ENCODE results near the gene MGAT4C. TPM values are rescaled to one million over a fixed set of nuclear protein-coding genes. Genes with fewer than 3 reads are reported as not detected.
"Not testable (repeated sequence)": the region's sequence is repeated elsewhere in the genome, so short reads cannot be mapped to it uniquely, and the experiment has no call there.

MGAT4C gene
- total RNA-seq, 1 experiment from 2014 or later, result not detected

- Histone ChIP-seq H3K9me2 (replicated peaks; ENCODE audit: insufficient read depth, low read length) (no peaks in the 10 kb centered on the region; the same call in 1 of the 2 replicates), H3K27ac (ENCODE audit: low read length) (no peak overlapping the region), H3K4me1 (ENCODE audit: low read length) (no peaks in the 10 kb centered on the region), H3K79me2 (ENCODE audit: low read length) (no peaks in the 10 kb centered on the region), H2AFZ (ENCODE audit: low read length) (no peak overlapping the region), H3K9me3 (ENCODE audit: low read length) (peaks cover 3% of the 10 kb centered on the region), H3K9ac (ENCODE audit: low read length) (no peak overlapping the region), H4K20me1 (ENCODE audit: insufficient read depth, low read depth, low read length) (no peaks in the 10 kb centered on the region), H3K4me3 (ENCODE audit: low read length) (no peak overlapping the region), H3K36me3 (ENCODE audit: insufficient read depth, low read length) (no peaks in the 10 kb centered on the region), H3K4me2 (ENCODE audit: low read depth, low read length, poor library complexity, severe bottlenecking) (no peak overlapping the region), H3K27me3 (ENCODE audit: low read length) (no peaks in the 10 kb centered on the region)
- no peak for DNase-seq
Observed at GRCh38 chr12:86143162-86143561, 113.0 kb downstream of the MGAT4C start.

GRCh38 chr12:86139671-86140070 lies 116.5 kb downstream of the MGAT4C start:
- no peak overlapping the region for H3K4me2 ChIP-seq (ENCODE audit: low read depth, low read length, poor library complexity, severe bottlenecking)
- no peak for DNase-seq
- no peaks in the 10 kb centered on the region for H3K79me2 ChIP-seq (ENCODE audit: low read length)
- H3K27ac ChIP-seq (ENCODE audit: low read length), result no peak overlapping the region
- no peak overlapping the region for H3K9ac ChIP-seq (ENCODE audit: low read length)
- no peaks in the 10 kb centered on the region for H3K4me1 ChIP-seq (ENCODE audit: low read length)
- H2AFZ ChIP-seq (ENCODE audit: low read length), result no peak overlapping the region
- no peak overlapping the region for H3K4me3 ChIP-seq (ENCODE audit: low read length)
- H3K9me2 ChIP-seq (replicated peaks; ENCODE audit: insufficient read depth, low read length), result no peaks in the 10 kb centered on the region; the same call in 1 of the 2 replicates
- no peaks in the 10 kb centered on the region for H3K27me3 ChIP-seq (ENCODE audit: low read length)
- peaks cover 3% of the 10 kb centered on the region for H3K9me3 ChIP-seq (ENCODE audit: low read length)
- no peaks in the 10 kb centered on the region for H3K36me3 ChIP-seq (ENCODE audit: insufficient read depth, low read length)
- H4K20me1 ChIP-seq (ENCODE audit: insufficient read depth, low read depth, low read length), result no peaks in the 10 kb centered on the region

- Histone ChIP-seq H3K4me3 (ENCODE audit: low read length) (no peak overlapping the region), H3K4me1 (ENCODE audit: low read length) (no peaks in the 10 kb centered on the region), H3K9me3 (ENCODE audit: low read length) (peaks cover 5% of the 10 kb centered on the region), H3K9me2 (replicated peaks; ENCODE audit: insufficient read depth, low read length) (peaks cover 3% of the 10 kb centered on the region; the same call in 1 of the 2 replicates), H3K4me2 (ENCODE audit: low read depth, low read length, poor library complexity, severe bottlenecking) (no peak overlapping the region), H3K79me2 (ENCODE audit: low read length) (no peaks in the 10 kb centered on the region), H3K36me3 (ENCODE audit: insufficient read depth, low read length) (no peaks in the 10 kb centered on the region), H3K27ac (ENCODE audit: low read length) (no peak overlapping the region), H4K20me1 (ENCODE audit: insufficient read depth, low read depth, low read length) (no peaks in the 10 kb centered on the region), H3K9ac (ENCODE audit: low read length) (no peak overlapping the region), H2AFZ (ENCODE audit: low read length) (no peak overlapping the region), H3K27me3 (ENCODE audit: low read length) (no peaks in the 10 kb centered on the region)
- no peak for DNase-seq
Observed at GRCh38 chr12:86138770-86139169, 117.4 kb downstream of the MGAT4C start.

- H3K4me2 ChIP-seq (ENCODE audit: low read depth, low read length, poor library complexity, severe bottlenecking), result no peak overlapping the region
- H3K9me2 ChIP-seq (replicated peaks; ENCODE audit: insufficient read depth, low read length), result 0 out of 2 replicates have a peak, but pooled peaks cover 3% of the 10 kb centered on the region
- no peaks in the 10 kb centered on the region for H3K4me1 ChIP-seq (ENCODE audit: low read length)
- H4K20me1 ChIP-seq (ENCODE audit: insufficient read depth, low read depth, low read length), result no peaks in the 10 kb centered on the region
- H3K4me3 ChIP-seq (ENCODE audit: low read length), result no peak overlapping the region
- DNase-seq, result no peak
- no peak overlapping the region for H2AFZ ChIP-seq (ENCODE audit: low read length)
- no peaks in the 10 kb centered on the region for H3K79me2 ChIP-seq (ENCODE audit: low read length)
- no peak overlapping the region for H3K9ac ChIP-seq (ENCODE audit: low read length)
- no peaks in the 10 kb centered on the region for H3K36me3 ChIP-seq (ENCODE audit: insufficient read depth, low read length)
- H3K9me3 ChIP-seq (ENCODE audit: low read length), result peaks cover 5% of the 10 kb centered on the region
- H3K27ac ChIP-seq (ENCODE audit: low read length), result no peak overlapping the region
- H3K27me3 ChIP-seq (ENCODE audit: low read length), result no peaks in the 10 kb centered on the region
Observed at GRCh38 chr12:86137936-86138335, 118.3 kb downstream of the MGAT4C start.

- Histone ChIP-seq H3K9ac (ENCODE audit: low read length) (no peak overlapping the region), H3K9me3 (ENCODE audit: low read length) (peaks cover 3% of the 10 kb centered on the region; the same call in 1 of the 2 replicates), H3K9me2 (replicated peaks; ENCODE audit: insufficient read depth, low read length) (0 out of 2 replicates have a peak, but pooled peaks cover 3% of the 10 kb centered on the region), H3K79me2 (ENCODE audit: low read length) (no peaks in the 10 kb centered on the region), H4K20me1 (ENCODE audit: insufficient read depth, low read depth, low read length) (no peaks in the 10 kb centered on the region), H3K4me3 (ENCODE audit: low read length) (no peak overlapping the region), H3K4me2 (ENCODE audit: low read depth, low read length, poor library complexity, severe bottlenecking) (no peak overlapping the region), H2AFZ (ENCODE audit: low read length) (no peak overlapping the region), H3K4me1 (ENCODE audit: low read length) (no peaks in the 10 kb centered on the region), H3K27me3 (ENCODE audit: low read length) (no peaks in the 10 kb centered on the region), H3K36me3 (ENCODE audit: insufficient read depth, low read length) (no peaks in the 10 kb centered on the region), H3K27ac (ENCODE audit: low read length) (no peak overlapping the region)
- DNase-seq, result no peak
Observed at GRCh38 chr12:86134561-86134960, 121.6 kb downstream of the MGAT4C start.

GRCh38 chr12:86126900-86127299 lies 129.3 kb downstream of the MGAT4C start:
- not testable (repeated sequence) for H3K9me3 ChIP-seq (ENCODE audit: low read length); H3K27ac ChIP-seq (ENCODE audit: low read length); H3K36me3 ChIP-seq (ENCODE audit: insufficient read depth, low read length); H4K20me1 ChIP-seq (ENCODE audit: insufficient read depth, low read depth, low read length); H3K4me2 ChIP-seq (ENCODE audit: low read depth, low read length, poor library complexity, severe bottlenecking); H3K4me1 ChIP-seq (ENCODE audit: low read length); H3K9me2 ChIP-seq (replicated peaks; ENCODE audit: insufficient read depth, low read length); H3K4me3 ChIP-seq (ENCODE audit: low read length); DNase-seq; H3K27me3 ChIP-seq (ENCODE audit: low read length); H3K9ac ChIP-seq (ENCODE audit: low read length); H3K79me2 ChIP-seq (ENCODE audit: low read length); H2AFZ ChIP-seq (ENCODE audit: low read length)

- DNase-seq, result no peak
- Histone ChIP-seq H3K4me3 (ENCODE audit: low read length) (no peak overlapping the region), H3K9ac (ENCODE audit: low read length) (no peak overlapping the region), H3K36me3 (ENCODE audit: insufficient read depth, low read length) (no peaks in the 10 kb centered on the region), H3K27me3 (ENCODE audit: low read length) (no peaks in the 10 kb centered on the region), H3K27ac (ENCODE audit: low read length) (no peak overlapping the region), H2AFZ (ENCODE audit: low read length) (no peak overlapping the region), H3K79me2 (ENCODE audit: low read length) (no peaks in the 10 kb centered on the region), H3K4me1 (ENCODE audit: low read length) (no peaks in the 10 kb centered on the region), H3K4me2 (ENCODE audit: low read depth, low read length, poor library complexity, severe bottlenecking) (no peak overlapping the region), H3K9me2 (replicated peaks; ENCODE audit: insufficient read depth, low read length) (no peaks in the 10 kb centered on the region; the same call in 1 of the 2 replicates), H4K20me1 (ENCODE audit: insufficient read depth, low read depth, low read length) (no peaks in the 10 kb centered on the region), H3K9me3 (ENCODE audit: low read length) (no peaks in the 10 kb centered on the region; the same call in 1 of the 2 replicates)
Observed at GRCh38 chr12:86122846-86123468, 133.2 kb downstream of the MGAT4C start.

- no peak for DNase-seq
- H3K36me3 ChIP-seq (ENCODE audit: insufficient read depth, low read length), result no peaks in the 10 kb centered on the region
- no peaks in the 10 kb centered on the region for H3K9me2 ChIP-seq (replicated peaks; ENCODE audit: insufficient read depth, low read length)
- H3K4me2 ChIP-seq (ENCODE audit: low read depth, low read length, poor library complexity, severe bottlenecking), result no peak overlapping the region
- H4K20me1 ChIP-seq (ENCODE audit: insufficient read depth, low read depth, low read length), result no peaks in the 10 kb centered on the region
- peaks cover 6% of the 10 kb centered on the region; the same call in 1 of the 2 replicates for H3K9me3 ChIP-seq (ENCODE audit: low read length)
- H2AFZ ChIP-seq (ENCODE audit: low read length), result no peak overlapping the region
- H3K4me1 ChIP-seq (ENCODE audit: low read length), result no peaks in the 10 kb centered on the region
- H3K79me2 ChIP-seq (ENCODE audit: low read length), result no peaks in the 10 kb centered on the region
- H3K4me3 ChIP-seq (ENCODE audit: low read length), result no peak overlapping the region
- no peak overlapping the region for H3K9ac ChIP-seq (ENCODE audit: low read length)
- no peak overlapping the region for H3K27ac ChIP-seq (ENCODE audit: low read length)
- no peaks in the 10 kb centered on the region for H3K27me3 ChIP-seq (ENCODE audit: low read length)
Observed at GRCh38 chr12:86118161-86118560, 138.0 kb downstream of the MGAT4C start.
